Esophagus mucosa (tissue), 1 donor: Measurements from ENCODE around the gene HMGXB4. TPM values are rescaled to one million over a fixed set of nuclear protein-coding genes. Genes with fewer than 3 reads are reported as not detected.
"Not testable (repeated sequence)": the region's sequence is repeated elsewhere in the genome, so short reads cannot be mapped to it uniquely, and the experiment has no call there.

Experiments
- ATAC-seq: fragments of 200-7000 bp; cut with Tn5 transposase; one replicate; pipeline ENCODE4 v1.9.1; 2020
- total RNA-seq: library from RNA; stranded (reverse); gene quantifications from one replicate; pipeline ENCODE4 v1.2.4, GENCODE V29; 2023
- donor health status: DM: yes; HTN: yes; CAD: no.

Gene HMGXB4
- total RNA-seq = 13.1 TPM

- ATAC-seq = peak; percentile 90
Measured at GRCh38 chr22:35257321-35258190, at the start of gene HMGXB4. Gene HMGXB4 (plus strand): TSS chr22:35257493. CDS start chr22:35262391, 4,898 bp downstream.

- no peak for ATAC-seq
Measured at GRCh38 chr22:35208003-35208402, 49.3 kb upstream of the HMGXB4 start.

GRCh38 chr22:35209203-35209602 is 48.1 kb upstream of the HMGXB4 start:
- ATAC-seq = no peak

DNA sequence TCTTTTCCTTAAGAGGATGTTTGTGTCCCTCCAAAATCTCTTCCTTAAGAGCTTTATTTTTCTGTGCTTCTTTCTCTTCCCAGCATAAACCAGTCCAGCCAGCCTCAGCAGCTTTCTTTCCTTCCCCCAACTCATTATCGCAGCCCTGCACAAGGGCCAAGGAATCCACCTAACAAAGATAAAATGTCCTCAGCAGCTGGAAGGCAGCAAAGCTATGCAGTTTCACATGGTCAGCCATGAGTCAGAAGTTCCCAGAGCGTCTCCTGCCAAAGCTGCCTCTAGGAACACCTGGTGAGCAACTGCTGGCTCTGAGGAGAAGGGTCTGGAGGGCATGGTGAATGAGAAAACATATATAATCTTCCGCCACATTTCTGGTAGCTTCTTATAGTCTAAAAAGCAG is 45.3 kb upstream of the HMGXB4 start:
- no peak for ATAC-seq

- no peak for ATAC-seq
Measured at GRCh38 chr22:35212996-35213395, 44.3 kb upstream of the HMGXB4 start.

- no peak for ATAC-seq
Measured at GRCh38 chr22:35214968-35215367, 42.3 kb upstream of the HMGXB4 start.

- no peak for ATAC-seq
Measured at GRCh38 chr22:35215993-35216392, 41.3 kb upstream of the HMGXB4 start.

DNA sequence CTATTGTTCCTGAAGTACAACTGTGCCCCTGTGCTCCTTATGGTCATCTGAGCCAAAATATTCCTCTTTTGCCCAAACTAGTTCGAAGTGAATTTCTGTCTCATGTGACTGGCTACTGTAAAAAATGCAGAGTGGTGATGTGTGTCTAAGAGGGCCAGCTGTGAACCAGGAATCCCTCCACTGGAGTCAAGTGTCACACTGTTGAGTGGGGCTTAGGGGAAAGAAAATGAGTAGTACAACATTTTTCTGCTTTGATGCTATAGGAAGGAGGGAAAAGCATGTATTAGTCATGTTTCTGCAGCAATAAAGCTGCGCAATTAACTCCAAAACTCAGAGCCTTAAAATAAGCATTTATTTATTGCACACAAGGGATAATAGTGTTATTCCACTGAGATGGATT is 39.8 kb upstream of the HMGXB4 start:
- ATAC-seq = no peak

GRCh38 chr22:35218079-35218478 is 39.2 kb upstream of the HMGXB4 start:
- no peak for ATAC-seq

- ATAC-seq = no peak
Measured at GRCh38 chr22:35219012-35219411, 38.3 kb upstream of the HMGXB4 start.

GRCh38 chr22:35220221-35220620 is 37.1 kb upstream of the HMGXB4 start:
- ATAC-seq = no peak

DNA sequence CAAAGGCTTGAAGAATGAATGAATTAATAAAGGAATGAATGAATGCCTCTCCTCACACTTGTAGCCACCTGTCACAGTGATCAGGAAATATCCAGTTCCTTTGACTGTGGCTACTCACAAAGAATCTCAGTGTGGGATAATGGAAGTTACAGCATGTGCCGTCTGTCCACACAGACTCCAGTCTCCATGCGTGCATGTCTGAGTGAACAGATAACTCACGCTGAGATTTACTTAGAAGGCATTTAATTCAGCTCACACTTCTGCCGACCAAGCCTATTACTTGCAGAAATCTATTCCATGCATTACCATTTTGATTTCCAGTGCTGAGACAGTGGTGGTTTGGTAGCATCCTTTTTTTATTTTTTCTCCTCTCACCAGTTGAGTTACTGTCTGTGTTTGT is 32.3 kb upstream of the HMGXB4 start:
- ATAC-seq = no peak

DNA sequence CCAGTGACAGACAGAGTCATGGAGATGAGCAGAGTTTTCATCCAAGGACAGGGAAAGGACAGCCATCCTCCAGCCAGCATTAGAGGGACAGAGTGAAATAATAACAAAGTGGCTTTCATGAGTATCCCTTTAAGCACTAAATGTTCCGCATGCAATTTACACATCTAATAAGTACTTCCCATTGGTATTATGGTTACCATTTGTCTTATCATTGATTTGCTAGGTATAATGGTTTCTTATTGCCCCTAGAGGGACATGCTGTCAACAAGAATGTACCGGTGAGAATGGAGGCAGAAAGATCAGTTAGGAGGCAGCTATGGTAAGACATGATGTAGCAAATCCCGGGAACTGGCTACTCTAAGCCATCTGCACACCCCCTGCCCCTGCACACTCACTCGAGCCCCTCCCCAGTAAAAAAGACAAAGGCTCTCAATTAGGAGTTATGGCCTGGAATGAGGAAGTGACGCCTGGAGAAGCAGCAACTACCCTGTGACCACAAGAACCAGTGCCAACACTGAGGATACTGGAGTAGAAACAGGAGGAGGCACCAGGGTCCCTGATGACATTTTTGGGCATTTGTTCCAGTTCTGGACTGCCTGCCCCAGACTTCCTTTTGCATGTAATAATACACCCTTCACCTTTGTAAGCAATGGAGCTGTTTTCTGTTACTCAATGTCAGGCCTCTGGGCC is 30.2 kb upstream of the HMGXB4 start:
- ATAC-seq = no peak

DNA sequence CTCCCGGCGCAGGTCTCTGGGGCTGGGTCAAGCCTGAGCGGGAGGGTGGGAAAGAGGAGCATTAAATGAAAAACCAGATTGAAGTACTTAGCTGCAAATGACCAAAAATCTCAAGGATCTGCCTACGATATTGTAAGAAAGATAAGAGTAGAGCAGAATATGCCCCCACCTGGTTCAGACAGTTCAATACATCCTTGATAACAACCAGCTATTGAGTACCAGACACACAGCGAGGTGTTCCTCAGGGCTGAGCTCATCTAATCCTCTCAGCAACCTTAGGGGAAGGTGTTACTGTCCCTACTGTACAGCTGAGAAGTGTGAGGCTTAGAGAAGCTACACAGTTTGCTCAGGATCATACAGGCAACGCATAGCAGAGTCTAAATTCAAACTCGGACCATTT is 27.4 kb upstream of the HMGXB4 start:
- no peak for ATAC-seq

- ATAC-seq = no peak
Measured at GRCh38 chr22:35230417-35230816, 26.9 kb upstream of the HMGXB4 start.

DNA sequence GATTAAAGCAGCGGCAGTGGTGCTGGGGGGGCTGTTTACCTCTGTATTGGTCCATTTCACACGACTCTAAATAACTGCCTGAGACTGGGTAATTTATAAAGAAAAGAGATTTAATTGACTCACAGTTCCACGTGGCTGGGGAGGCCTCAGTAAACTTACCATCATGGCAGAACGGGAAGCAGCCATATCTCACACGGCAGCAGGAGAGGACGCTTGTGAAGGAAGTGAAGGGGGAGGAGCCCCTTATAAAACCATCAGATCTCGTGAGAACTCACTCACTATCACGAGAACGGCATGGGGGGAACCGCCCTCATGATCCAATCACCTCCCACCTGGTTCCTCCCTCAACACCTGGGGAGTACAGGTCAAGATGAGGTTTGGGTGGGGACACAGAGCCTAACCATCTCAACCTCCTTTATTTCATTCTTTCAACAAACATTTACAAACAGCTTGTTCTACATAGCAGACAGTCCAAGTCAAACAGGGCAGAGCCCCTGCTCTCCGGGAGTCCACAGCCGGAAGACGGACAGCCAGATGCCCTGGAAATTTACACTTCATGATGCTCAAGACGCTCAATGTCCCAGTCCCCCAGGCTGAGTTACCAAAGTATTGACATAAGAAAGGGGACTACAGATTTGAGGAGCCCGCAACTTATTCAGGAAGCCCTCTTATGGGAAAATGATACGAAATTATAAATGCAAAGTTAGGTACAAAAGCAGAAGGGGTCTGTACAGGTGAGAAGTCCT is 26.3 kb upstream of the HMGXB4 start:
- no peak for ATAC-seq

DNA sequence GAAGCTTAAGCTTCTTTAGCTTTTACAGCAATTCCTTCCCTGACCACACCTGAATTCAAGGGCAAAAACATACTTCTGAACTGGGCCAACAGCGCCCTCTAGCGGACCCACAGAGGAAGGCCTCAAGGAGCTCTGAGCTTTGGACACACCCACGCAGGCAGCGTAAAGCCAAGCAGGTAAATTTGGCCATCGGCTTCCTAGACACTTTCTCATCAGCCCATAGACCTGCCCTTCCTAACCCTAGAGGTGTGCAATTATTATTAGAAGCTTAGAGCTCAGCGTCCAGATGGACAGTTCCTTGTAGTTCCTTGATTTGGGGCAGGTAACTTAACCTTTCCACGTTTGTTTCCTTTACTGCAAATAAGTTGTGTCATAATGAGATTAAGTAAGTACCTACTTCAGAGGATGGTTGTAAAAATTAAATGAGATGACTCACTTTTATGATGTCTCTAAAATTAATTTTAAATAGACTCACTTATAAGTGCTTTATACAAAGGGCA is 25.7 kb upstream of the HMGXB4 start:
- ATAC-seq = peak; percentile 84

GRCh38 chr22:35238749-35239148 is 18.5 kb upstream of the HMGXB4 start:
- ATAC-seq = not testable (repeated sequence)

GRCh38 chr22:35244507-35244906 is 12.8 kb upstream of the HMGXB4 start:
- not testable (repeated sequence) for ATAC-seq

DNA sequence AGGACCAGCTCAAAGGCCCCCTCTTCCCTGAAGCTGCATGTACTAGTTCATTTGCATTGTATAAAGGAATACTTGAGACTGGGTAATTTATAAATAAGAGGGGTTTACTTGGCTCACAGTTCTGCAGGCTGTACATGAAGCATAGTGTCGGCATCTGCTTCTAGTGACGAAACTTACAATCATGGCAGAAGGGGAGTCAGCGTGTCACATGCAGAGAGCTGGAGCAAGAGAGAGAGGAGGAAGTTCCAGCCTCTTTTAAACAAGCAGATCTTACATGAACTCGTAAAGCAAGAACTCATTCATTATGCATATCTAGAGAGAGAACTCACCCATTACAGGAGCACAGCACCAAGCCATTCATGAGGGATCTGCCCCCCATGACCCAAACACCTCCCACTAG is 7.1 kb upstream of the HMGXB4 start:
- no peak for ATAC-seq

- no peak for ATAC-seq
Measured at GRCh38 chr22:35253946-35254345, 3.3 kb upstream of the HMGXB4 start.

- ATAC-seq = no peak
Measured at GRCh38 chr22:35257002-35257320, 332 bp upstream of the HMGXB4 start.
